ENCODE measurements around the gene IWS1.

The IWS1 gene

GRCh38 chr2:127490283-127490682, 36.0 kb downstream of the IWS1 start:
- POLR2A ChIA-PET (ENCODE audit: low non-redundant PET): no interaction called here
- CTCF ChIA-PET: no interaction called here
- no peak for DNase-seq (ENCODE audit: low spot score)
- no peak overlapping the region for H3K27ac ChIP-seq
- TF ChIP-seq CTCF (conservative IDR thresholded peaks at IDR 0.05; ENCODE audit: low read depth): no peak

DNA sequence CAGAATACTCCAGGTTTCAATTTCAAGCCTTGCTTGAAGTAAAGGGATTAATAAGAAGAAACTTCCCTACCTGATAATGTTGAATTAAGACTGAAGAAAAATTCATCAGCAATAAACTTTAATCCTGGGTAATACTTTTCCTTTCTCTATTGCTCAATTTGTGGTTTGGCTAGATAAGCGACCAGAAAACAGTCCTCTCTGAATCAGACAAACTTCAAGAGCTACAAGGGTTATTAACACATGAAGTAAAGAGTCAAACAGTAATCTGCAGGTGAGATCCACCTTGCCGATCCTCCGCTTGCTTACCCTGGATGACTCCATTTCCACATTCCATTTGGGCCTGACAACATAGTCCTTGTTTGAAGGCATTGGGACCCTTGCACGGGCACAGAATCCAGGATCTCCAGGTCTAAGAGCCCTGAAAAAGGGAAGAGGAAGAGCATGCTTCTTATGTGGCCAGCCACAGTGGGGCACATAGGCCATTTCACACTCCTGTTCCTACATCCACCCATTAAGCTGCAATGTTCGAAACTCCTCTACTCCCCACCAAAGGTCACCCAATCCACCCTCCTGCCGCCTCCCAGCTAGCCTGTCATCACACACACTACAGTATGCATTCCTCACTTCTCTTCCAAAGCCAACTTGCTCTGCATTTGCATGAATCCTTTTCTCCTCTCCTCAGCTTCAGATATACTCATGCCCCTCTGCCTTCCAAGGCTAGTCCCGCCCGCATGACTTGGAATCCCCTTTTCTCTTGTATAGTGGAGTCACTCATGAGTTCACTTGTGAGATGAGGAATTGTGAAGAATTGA, 39.8 kb downstream of the IWS1 start:
- POLR2A ChIA-PET (ENCODE audit: low non-redundant PET): no interaction called here
- no peak for DNase-seq (ENCODE audit: low spot score)
- H3K27ac ChIP-seq: no peak overlapping the region
- TF ChIP-seq CTCF (conservative IDR thresholded peaks at IDR 0.05; ENCODE audit: low read depth): no peak
- CTCF ChIA-PET: no interaction called here

DNA sequence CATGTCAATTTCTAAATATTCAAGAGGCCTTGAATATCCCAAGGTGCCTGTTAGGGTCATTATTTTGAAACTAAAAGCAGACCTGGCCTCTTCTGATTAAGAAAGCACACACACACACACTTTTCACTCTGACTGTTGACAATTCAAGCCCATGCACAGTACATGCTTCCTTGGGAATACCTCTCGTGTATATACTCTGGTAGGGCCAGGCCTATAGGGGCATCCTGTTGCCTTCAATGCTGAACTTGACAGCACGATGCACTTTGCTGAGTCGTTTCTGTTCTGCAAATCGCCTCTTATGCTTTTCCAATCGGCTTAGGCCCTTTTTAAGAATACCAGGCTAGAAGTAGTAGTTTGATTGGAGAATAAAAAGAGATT, 40.6 kb downstream of the IWS1 start:
- ChIA-PET CTCF (no interaction called here), POLR2A (ENCODE audit: low non-redundant PET) (no interaction called here)
- no peak overlapping the region for H3K27ac ChIP-seq

GRCh38 chr2:127485051-127485693, 41.1 kb downstream of the IWS1 start:
- POLR2A ChIA-PET (ENCODE audit: low non-redundant PET): no interaction called here
- CTCF ChIA-PET: interaction anchor here (1.0 kb wide), 1 partner anchor 165 kb away, joined by 3 read pairs; no protein-coding TSS in a partner anchor
- no peak for TF ChIP-seq CTCF (conservative IDR thresholded peaks at IDR 0.05; ENCODE audit: low read depth)
- no peak overlapping the region for H3K27ac ChIP-seq
- no peak for DNase-seq (ENCODE audit: low spot score)

More for the DNA sequence above, 40.6 kb downstream of the IWS1 start:
- no peak for TF ChIP-seq CTCF (conservative IDR thresholded peaks at IDR 0.05; ENCODE audit: low read depth)
- no peak for DNase-seq (ENCODE audit: low spot score)

- CTCF ChIA-PET: interaction anchor here (0.6 to 0.7 kb wide), 2 partner anchors 11 to 13 kb away, joined by 3 to 5 read pairs; no protein-coding TSS in a partner anchor
- no peak for DNase-seq (ENCODE audit: low spot score)
- POLR2A ChIA-PET (ENCODE audit: low non-redundant PET): no interaction called here
- TF ChIP-seq CTCF (conservative IDR thresholded peaks at IDR 0.05; ENCODE audit: low read depth): no peak
- H3K27ac ChIP-seq: no peak overlapping the region
These were observed 44.3 kb downstream of the IWS1 start for GRCh38 chr2:127482031-127482430.

DNA sequence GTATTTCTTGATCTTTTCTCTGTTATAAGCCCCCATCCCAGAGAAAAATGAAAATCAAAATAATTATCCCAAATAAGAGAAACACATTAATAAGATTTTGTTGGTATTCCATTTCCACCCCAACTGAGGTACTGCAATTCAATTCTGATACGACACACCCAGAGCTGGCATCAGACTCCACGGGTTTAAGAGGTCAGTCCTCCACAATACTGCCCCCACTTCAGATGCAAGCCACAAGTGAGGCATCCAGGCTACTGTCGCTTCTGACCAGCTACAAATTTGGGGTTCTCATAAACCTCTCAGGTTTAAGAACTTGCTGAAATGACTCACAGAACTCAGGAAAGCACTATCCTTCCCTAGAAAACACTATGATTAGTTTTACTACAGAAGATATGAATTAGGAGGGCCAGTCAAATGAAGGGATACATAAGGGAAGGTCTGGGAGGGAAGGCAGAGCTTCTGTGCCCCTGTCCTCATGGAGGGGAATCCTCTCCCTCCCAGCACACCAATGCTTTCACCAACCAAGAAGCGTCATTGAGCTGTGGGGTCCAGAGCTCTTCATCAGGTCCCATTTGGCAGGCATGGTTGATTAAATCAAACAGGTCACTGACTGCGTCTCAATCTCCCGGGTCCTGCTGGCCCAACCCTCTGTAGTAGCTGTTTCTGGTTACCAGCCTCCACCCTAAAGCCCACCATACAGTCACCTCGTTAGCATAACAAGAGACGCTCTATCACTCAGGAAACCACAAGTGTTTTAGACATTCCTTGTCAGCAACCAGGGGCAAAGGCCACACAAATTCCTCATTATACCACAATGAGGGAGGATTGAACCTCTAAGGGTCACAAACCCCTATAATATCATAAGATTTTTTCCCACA, 46.2 kb downstream of the IWS1 start:
- ChIA-PET CTCF (interaction anchor here (0.6 to 2.4 kb wide), 10 partner anchors 8 to 283 kb away, joined by 3 to 13 read pairs (median 4); no protein-coding TSS in a partner anchor), POLR2A (ENCODE audit: low non-redundant PET) (no interaction called here)
- H3K27ac ChIP-seq: no peak overlapping the region

More for the DNA sequence above, 46.2 kb downstream of the IWS1 start:
- DNase-seq (ENCODE audit: low spot score): no peak
- no peak for TF ChIP-seq CTCF (conservative IDR thresholded peaks at IDR 0.05; ENCODE audit: low read depth)

Data from RWPE1 (cell line).